Spleen (tissue), 11 donors: ENCODE results near the gene SUPT5H. TPM values are rescaled to one million over a fixed set of nuclear protein-coding genes. Genes with fewer than 3 reads are reported as not detected.

Experiments
- DNase-seq: peaks from one replicate; pipeline ENCODE4 v3.0.0-alpha.2; 2020
- H3K27ac ChIP-seq, 8 donors: fragments of 200-600 bp; sonication (generic) in 7 of 8; 1 replicate in 4 of 8; 2 replicates in 4 of 8; pipeline versions ENCODE4 v1.5.0 to v1.8.0; 2016 to 2021; ENCODE audit warnings: inconsistent platforms in 4 of 8, mild to moderate bottlenecking in 4 of 8, moderate library complexity in 1 of 8
- H3K27me3 ChIP-seq, 7 donors: fragments of 200-600 bp; sonication (generic) in 6 of 7; replicated peaks in 1 of 7; 1 replicate in 4 of 7; 2 replicates in 3 of 7; pipeline versions ENCODE4 v1.5.0 to v1.8.0; 2016 to 2021; ENCODE audit warnings: inconsistent platforms in 3 of 7, mild to moderate bottlenecking in 1 of 7
- H3K36me3 ChIP-seq, 6 donors: fragments of 200-600 bp; sonication (generic) in 5 of 6; 1 replicate in 4 of 6; 2 replicates in 2 of 6; pipeline versions ENCODE4 v1.5.0 to v1.8.0; 2016 to 2021; ENCODE audit warnings: inconsistent platforms in 2 of 6
- H3K4me1 ChIP-seq, 6 donors: fragments of 200-600 bp; sonication (generic) in 5 of 6; 1 replicate in 3 of 6; 2 replicates in 3 of 6; pipeline versions ENCODE4 v1.5.0 to v1.8.0; 2016 to 2021; ENCODE audit warnings: inconsistent platforms in 3 of 6
- H3K4me3 ChIP-seq, 8 donors: fragments of 200-600 bp; sonication (generic) in 7 of 8; 1 replicate in 4 of 8; 2 replicates in 4 of 8; pipeline versions ENCODE4 v1.5.0 to v1.8.0; 2016 to 2021; ENCODE audit warnings: inconsistent platforms in 4 of 8, mild to moderate bottlenecking in 4 of 8, moderate library complexity in 2 of 8
- H3K9me3 ChIP-seq, 8 donors: fragments of 200-600 bp; sonication (generic) in 7 of 8; 1 replicate in 4 of 8; 2 replicates in 4 of 8; pipeline versions ENCODE4 v1.5.0 to v1.8.0; 2016 to 2021; ENCODE audit warnings: inconsistent platforms in 4 of 8
- CTCF ChIP-seq, 11 experiments: fragments of 200-600 bp in 7 of 11; fragments of 450-650 bp in 4 of 11; sonication (generic) in 4 of 11; IDR thresholded peaks in 8 of 11; conservative IDR thresholded peaks in 3 of 11; 1 replicate in 7 of 11; 2 replicates in 4 of 11; pipeline versions ENCODE4 v1.4.0 to v1.8.0; 2016 to 2021; ENCODE audit warnings: antibody characterized with exemption in 11 of 11, inconsistent platforms in 4 of 11, mild to moderate bottlenecking in 1 of 11
- POLR2A ChIP-seq, 3 donors: fragments of 450-650 bp; IDR thresholded peaks; one replicate each; pipeline ENCODE4 v1.5.1; 2017; ENCODE audit warnings: antibody characterized with exemption in 3 of 3, mild to moderate bottlenecking in 1 of 3
- POLR2AphosphoS5 ChIP-seq, 3 donors: sonication (generic); formaldehyde crosslinking; IDR thresholded peaks; one replicate each; pipeline ENCODE4 v1.5.1; 2017; ENCODE audit warnings: antibody characterized with exemption in 3 of 3
- WGBS, 5 donors: extraction: QIAGEN DNeasy Blood & Tissue Kit in 3 of 5; methylation state at CpG; one replicate each; pipeline versions ENCODE4 v1.1.5 to v1.1.7; 2013 to 2018; 5-methylcytosine and 5-hydroxymethylcytosine counted together
- intact Hi-C: fragments of 100-400 bp; cut with DNase I; formaldehyde crosslinking; loops from one replicate; pipeline ENCODE4 v1.15.0; 2023; ENCODE audit warnings: low total_unique reads
- polyA plus RNA-seq, 3 donors: library from polyadenylated mRNA; stranded (reverse); fragments of 200-250 nt; gene quantifications; one replicate each; pipeline ENCODE4 v1.2.1, GENCODE V29; 2013
- total RNA-seq, 7 donors: library from RNA; depleted of rRNA in 3 of 7; stranded (reverse); fragments of >200 nt in 3 of 7; fragmentation: NEBNext Ultra II Directional in 4 of 7; extraction: Animal tissue kit (Norgen Biotek cat#: 25700) in 4 of 7; gene quantifications; one replicate each; pipeline versions ENCODE4 v1.1.0 to v1.2.1, GENCODE V29; 2016 to 2021
- donor health status: healthy with polysubstance abuse.
- donor health status: DM: no; HTN: no; CAD: no; lungs with moderate emphysema.
- donor health status: DM: no; HTN: no; CAD: no.
- donor health status: Bipolar disorder and iron deficiency.
- donor health status: healthy.
- donor health status: DM: no; HTN: no; CAD: no.
- donor health status: DM: yes; HTN: yes; CAD: no.

Gene SUPT5H
- total and polyA plus RNA-seq, 10 donors, result 95.8 to 225 (median 109) TPM

- Histone ChIP-seq H3K27me3 (peaks cover 0 to 4% (median 0%) of the 10 kb centered on the region in 7 donors), H3K36me3 (peaks cover 4 to 22% (median 16%) of the 10 kb centered on the region in 6 donors), H3K4me3 (peak overlapping the region; percentile 74 to 100 (median 96)), H3K4me1 (peaks cover 37 to 74% (median 64%) of the 10 kb centered on the region in 6 donors), H3K9me3 (no peaks in the 10 kb centered on the region), H3K27ac (peak overlapping the region; percentile 88 to 100 (median 99))
- DNase-seq, result peak; percentile 86
- 21 to 48% (median 34%) methylated on average over 19 to 20 of the region's 20 CpGs for WGBS, 5 donors
- peak in 1 of 3 donors; percentile 44 for TF ChIP-seq POLR2A (IDR thresholded peaks at IDR 0.05)
- peak; percentile 54 to 86 (median 71) for TF ChIP-seq POLR2AphosphoS5 (IDR thresholded peaks at IDR 0.05)
- no peak for TF ChIP-seq CTCF (IDR thresholded peaks at IDR 0.05 in 8 of 11, conservative IDR thresholded peaks at IDR 0.05 in 3 of 11)
- intact Hi-C loops, result no loop called here
These were observed 36.8 kb upstream of the SUPT5H start for GRCh38 chr19:39408392-39409207.

GRCh38 chr19:39409208-39410016 lies 36.0 kb upstream of the SUPT5H start:
- peak overlapping the region; percentile 88 to 100 (median 99) for H3K27ac ChIP-seq
- peak overlapping the region; percentile 74 to 100 (median 96) for H3K4me3 ChIP-seq
- H3K4me1 ChIP-seq, result peaks cover 38 to 74% (median 65%) of the 10 kb centered on the region in 6 donors
- peak; percentile 92 to 96 (median 93) for TF ChIP-seq POLR2AphosphoS5 (IDR thresholded peaks at IDR 0.05)
- TF ChIP-seq POLR2A (IDR thresholded peaks at IDR 0.05), result peak; percentile 17 to 77 (median 77)
- peak in 3 of 11 experiments; percentile 8 to 43 (median 31) for TF ChIP-seq CTCF (IDR thresholded peaks at IDR 0.05 in 8 of 11, conservative IDR thresholded peaks at IDR 0.05 in 3 of 11)
- peak; percentile 98 for DNase-seq
- peaks cover 0 to 4% (median 0%) of the 10 kb centered on the region in 7 donors for H3K27me3 ChIP-seq
- peaks cover 4 to 22% (median 16%) of the 10 kb centered on the region in 6 donors for H3K36me3 ChIP-seq
- intact Hi-C loops, result loop anchor here (10.0 kb wide), 1 partner anchor 65 kb away; the partner anchor contains the start of gene SAMD4B
- WGBS, 5 donors, result 1 to 2% (median 1%) methylated on average over 18 to 52 of the region's 52 CpGs
- H3K9me3 ChIP-seq, result no peaks in the 10 kb centered on the region

- Histone ChIP-seq H3K9me3 (no peaks in the 10 kb centered on the region), H3K36me3 (peaks cover 4 to 26% (median 16%) of the 10 kb centered on the region in 6 donors), H3K27me3 (peaks cover 0 to 4% (median 0%) of the 10 kb centered on the region in 7 donors), H3K4me3 (peak overlapping the region; percentile 74 to 100 (median 96)), H3K4me1 (peaks cover 32 to 74% (median 60%) of the 10 kb centered on the region in 6 donors), H3K27ac (peak overlapping the region; percentile 88 to 100 (median 99))
- TF ChIP-seq POLR2A (IDR thresholded peaks at IDR 0.05) (peak in 1 of 3 donors; percentile 23), POLR2AphosphoS5 (IDR thresholded peaks at IDR 0.05) (peak; percentile 83 to 90 (median 85)), CTCF (IDR thresholded peaks at IDR 0.05 in 8 of 11, conservative IDR thresholded peaks at IDR 0.05 in 3 of 11) (peak in 3 of 11 experiments; percentile 3 to 27 (median 5))
- WGBS, 5 donors, result 2 to 3% (median 2%) methylated on average over 34 to 35 of the region's 35 CpGs
- intact Hi-C loops, result loop anchor here (10.0 kb wide), 1 partner anchor 65 kb away; the partner anchor contains the start of gene SAMD4B
- peak; percentile 95 for DNase-seq
These were observed 35.2 kb upstream of the SUPT5H start for GRCh38 chr19:39410017-39410830.
